GM21737 (cell line): Measurements from ENCODE around the gene GALNT4.

Source experiments
- ATAC-seq: cut with Tn5 transposase; IDR thresholded peaks from one replicate; pipeline ENCODE4 v1.9.1; 2021; ENCODE audit warnings: mild to moderate bottlenecking, moderate library complexity; ENCODE audit not compliant: unreplicated experiment

GALNT4 gene

GRCh38 chr12:89537389-89537788 lies 12.8 kb upstream of the GALNT4 start:
- ATAC-seq = no peak

GRCh38 chr12:89529738-89530137 lies 5.1 kb upstream of the GALNT4 start:
- ATAC-seq = no peak

GRCh38 chr12:89528434-89528833 lies 3.8 kb upstream of the GALNT4 start:
- ATAC-seq = no peak

- peak; percentile 71 for ATAC-seq
These were observed 1.5 kb upstream of the GALNT4 start, which contains the start of gene POC1B for GRCh38 chr12:89525824-89526770. Gene POC1B (minus strand): TSS chr12:89526047. CDS start chr12:89525895, 152 bp downstream.

- ATAC-seq = peak; percentile 28
These were observed 768 bp upstream of the GALNT4 start for GRCh38 chr12:89525305-89525823.

GRCh38 chr12:89523843-89524540 lies 604 bp downstream of the GALNT4 start:
- ATAC-seq = no peak

- no peak for ATAC-seq
These were observed 1.2 kb downstream of the GALNT4 start for GRCh38 chr12:89523393-89523792.

- ATAC-seq = no peak
These were observed 3.0 kb downstream of the GALNT4 start for GRCh38 chr12:89521364-89522223.

- ATAC-seq = no peak
These were observed 6.9 kb downstream of the GALNT4 start for GRCh38 chr12:89517720-89518119.

- ATAC-seq = no peak
These were observed 8.0 kb downstream of the GALNT4 start for GRCh38 chr12:89516633-89517032.

GRCh38 chr12:89514751-89515150 lies 9.8 kb downstream of the GALNT4 start:
- peak; percentile 85 for ATAC-seq

- ATAC-seq = no peak
These were observed 11.1 kb downstream of the GALNT4 start for GRCh38 chr12:89513544-89513943.

- no peak for ATAC-seq
These were observed 17.4 kb downstream of the GALNT4 start for GRCh38 chr12:89507015-89507824.

GRCh38 chr12:89506050-89506449 lies 18.5 kb downstream of the GALNT4 start:
- ATAC-seq = no peak

GRCh38 chr12:89504560-89505346 lies 19.8 kb downstream of the GALNT4 start:
- no peak for ATAC-seq

GRCh38 chr12:89501793-89502192 lies 22.8 kb downstream of the GALNT4 start:
- no peak for ATAC-seq

GRCh38 chr12:89499857-89500256 lies 24.7 kb downstream of the GALNT4 start:
- ATAC-seq = no peak

GRCh38 chr12:89497467-89497866 lies 27.1 kb downstream of the GALNT4 start:
- no peak for ATAC-seq

- no peak for ATAC-seq
These were observed 27.6 kb downstream of the GALNT4 start for GRCh38 chr12:89497005-89497404.
